Measurements from ENCODE around the gene HINT2. TPM values are rescaled to one million over a fixed set of nuclear protein-coding genes. Genes with fewer than 3 reads are reported as not detected.

The HINT2 gene
- total RNA-seq, 1 donor from 2014 or later, result 21.8 TPM

- H3K4me3 ChIP-seq, result no peak overlapping the region
- H3K4me1 Mint-ChIP-seq, result no peaks in the 10 kb centered on the region
- no peak overlapping the region for H3K4me2 ChIP-seq
- peaks cover 11% of the 10 kb centered on the region for H3K27me3 Mint-ChIP-seq (ENCODE audit: insufficient read depth, low read depth)
- no peaks in the 10 kb centered on the region for H3K36me3 Mint-ChIP-seq
- no peaks in the 10 kb centered on the region for H3F3A ChIP-seq (ENCODE audit: low read depth)
- peaks cover 4% of the 10 kb centered on the region for H3K27me3 ChIP-seq
- H3K36me3 ChIP-seq, result no peaks in the 10 kb centered on the region
- H4K20me1 ChIP-seq (ENCODE audit: low read depth), result no peaks in the 10 kb centered on the region
- H3K4me3 Mint-ChIP-seq, result no peak overlapping the region
- no peak overlapping the region for H3K27ac ChIP-seq
- no peaks in the 10 kb centered on the region for H3K4me1 ChIP-seq
- no peak for DNase-seq (ENCODE audit: low spot score)
- no peaks in the 10 kb centered on the region for H3K9me3 ChIP-seq (ENCODE audit: low read depth)
- H2AFZ ChIP-seq (replicated peaks), result no peak overlapping the region
- TF ChIP-seq EZH2 (IDR thresholded peaks at IDR 0.05) (no peak), EZH2phosphoT487 (IDR thresholded peaks at IDR 0.05) (no peak), CTCF (IDR thresholded peaks at IDR 0.05) (no peak)
- H3K79me2 ChIP-seq (ENCODE audit: low read depth), result no peaks in the 10 kb centered on the region
- H3K9ac ChIP-seq, result no peak overlapping the region
- no peak overlapping the region for H3K27ac Mint-ChIP-seq
- H3K9me3 Mint-ChIP-seq, result no peaks in the 10 kb centered on the region
Measured at GRCh38 chr9:35861161-35861897, 46.5 kb upstream of the HINT2 start.

GRCh38 chr9:35859990-35860339 is 45.1 kb upstream of the HINT2 start:
- H3F3A ChIP-seq (ENCODE audit: low read depth), result no peaks in the 10 kb centered on the region
- H3K36me3 ChIP-seq, result no peaks in the 10 kb centered on the region
- H3K27ac ChIP-seq, result no peak overlapping the region
- peaks cover 13% of the 10 kb centered on the region for H3K27me3 Mint-ChIP-seq (ENCODE audit: insufficient read depth, low read depth)
- H3K4me1 ChIP-seq, result no peaks in the 10 kb centered on the region
- H3K27me3 ChIP-seq, result peaks cover 4% of the 10 kb centered on the region
- no peak overlapping the region for H3K4me2 ChIP-seq
- no peak overlapping the region for H3K27ac Mint-ChIP-seq
- no peak overlapping the region for H3K9ac ChIP-seq
- H3K79me2 ChIP-seq (ENCODE audit: low read depth), result no peaks in the 10 kb centered on the region
- no peak overlapping the region for H2AFZ ChIP-seq (replicated peaks)
- H4K20me1 ChIP-seq (ENCODE audit: low read depth), result no peaks in the 10 kb centered on the region
- no peak for TF ChIP-seq EZH2 (IDR thresholded peaks at IDR 0.05)
- TF ChIP-seq CTCF (IDR thresholded peaks at IDR 0.05), result no peak
- TF ChIP-seq EZH2phosphoT487 (IDR thresholded peaks at IDR 0.05), result no peak
- no peak overlapping the region for H3K4me3 ChIP-seq
- H3K9me3 Mint-ChIP-seq, result no peaks in the 10 kb centered on the region
- H3K4me3 Mint-ChIP-seq, result no peak overlapping the region
- H3K36me3 Mint-ChIP-seq, result peaks cover 2% of the 10 kb centered on the region
- no peak for DNase-seq (ENCODE audit: low spot score)
- H3K4me1 Mint-ChIP-seq, result no peaks in the 10 kb centered on the region
- no peaks in the 10 kb centered on the region for H3K9me3 ChIP-seq (ENCODE audit: low read depth)

- H3F3A ChIP-seq (ENCODE audit: low read depth), result no peaks in the 10 kb centered on the region
- H3K27ac Mint-ChIP-seq, result no peak overlapping the region
- no peaks in the 10 kb centered on the region for H4K20me1 ChIP-seq (ENCODE audit: low read depth)
- no peaks in the 10 kb centered on the region for H3K79me2 ChIP-seq (ENCODE audit: low read depth)
- DNase-seq (ENCODE audit: low spot score), result no peak
- no peaks in the 10 kb centered on the region for H3K4me1 ChIP-seq
- no peaks in the 10 kb centered on the region for H3K4me1 Mint-ChIP-seq
- peaks cover 13% of the 10 kb centered on the region for H3K27me3 Mint-ChIP-seq (ENCODE audit: insufficient read depth, low read depth)
- H3K9ac ChIP-seq, result no peak overlapping the region
- TF ChIP-seq EZH2phosphoT487 (IDR thresholded peaks at IDR 0.05) (no peak), CTCF (IDR thresholded peaks at IDR 0.05) (no peak), EZH2 (IDR thresholded peaks at IDR 0.05) (no peak)
- no peaks in the 10 kb centered on the region for H3K36me3 ChIP-seq
- H3K27me3 ChIP-seq, result peaks cover 4% of the 10 kb centered on the region
- no peak overlapping the region for H3K4me3 Mint-ChIP-seq
- no peaks in the 10 kb centered on the region for H3K9me3 Mint-ChIP-seq
- H3K27ac ChIP-seq, result no peak overlapping the region
- no peak overlapping the region for H2AFZ ChIP-seq (replicated peaks)
- H3K9me3 ChIP-seq (ENCODE audit: low read depth), result no peaks in the 10 kb centered on the region
- peaks cover 2% of the 10 kb centered on the region for H3K36me3 Mint-ChIP-seq
- no peak overlapping the region for H3K4me3 ChIP-seq
- H3K4me2 ChIP-seq, result no peak overlapping the region
Measured at GRCh38 chr9:35859310-35859989, 44.6 kb upstream of the HINT2 start.
